ENCODE results near the gene ANGEL1. TPM values are rescaled to one million over a fixed set of nuclear protein-coding genes. Genes with fewer than 3 reads are reported as not detected.

The ANGEL1 gene
- total and polyA plus RNA-seq, 4 donors = 5.2 to 15.9 (median 9.6) TPM

GRCh38 chr14:76811561-76811960 lies 1.1 kb downstream of the ANGEL1 start:
- Histone ChIP-seq H3K9ac (ENCODE audit: low read depth in 1 of 2, low read length in 2 of 2) (peak overlapping the region; percentile 85 to 94), H3K4me1 (ENCODE audit: control insufficient read depth in 4 of 4, insufficient read depth in 4 of 4, low read length in 3 of 4) (peaks cover 2 to 24% (median 16%) of the 10 kb centered on the region in 4 donors), H3K36me3 (ENCODE audit: control insufficient read depth in 4 of 4, insufficient read depth in 3 of 4, low read depth in 1 of 4, low read length in 3 of 4) (peaks cover 0 to 23% (median 21%) of the 10 kb centered on the region in 4 donors), H3K9me3 (ENCODE audit: control insufficient read depth in 4 of 4, low read length in 3 of 4) (no peaks in the 10 kb centered on the region), H3K27me3 (ENCODE audit: control insufficient read depth in 4 of 4, insufficient read depth in 4 of 4, low read length in 3 of 4) (no peaks in the 10 kb centered on the region), H3K27ac (ENCODE audit: low read depth in 1 of 2, low read length in 2 of 2) (peak overlapping the region; percentile 83 to 97), H3K4me3 (ENCODE audit: low read depth in 1 of 3, low read length in 3 of 3) (peak overlapping the region; percentile 9 to 86 (median 78))
- TF ChIP-seq SP1 (IDR thresholded peaks at IDR 0.05) = no peak
- TF ChIP-seq, protein P1, sequence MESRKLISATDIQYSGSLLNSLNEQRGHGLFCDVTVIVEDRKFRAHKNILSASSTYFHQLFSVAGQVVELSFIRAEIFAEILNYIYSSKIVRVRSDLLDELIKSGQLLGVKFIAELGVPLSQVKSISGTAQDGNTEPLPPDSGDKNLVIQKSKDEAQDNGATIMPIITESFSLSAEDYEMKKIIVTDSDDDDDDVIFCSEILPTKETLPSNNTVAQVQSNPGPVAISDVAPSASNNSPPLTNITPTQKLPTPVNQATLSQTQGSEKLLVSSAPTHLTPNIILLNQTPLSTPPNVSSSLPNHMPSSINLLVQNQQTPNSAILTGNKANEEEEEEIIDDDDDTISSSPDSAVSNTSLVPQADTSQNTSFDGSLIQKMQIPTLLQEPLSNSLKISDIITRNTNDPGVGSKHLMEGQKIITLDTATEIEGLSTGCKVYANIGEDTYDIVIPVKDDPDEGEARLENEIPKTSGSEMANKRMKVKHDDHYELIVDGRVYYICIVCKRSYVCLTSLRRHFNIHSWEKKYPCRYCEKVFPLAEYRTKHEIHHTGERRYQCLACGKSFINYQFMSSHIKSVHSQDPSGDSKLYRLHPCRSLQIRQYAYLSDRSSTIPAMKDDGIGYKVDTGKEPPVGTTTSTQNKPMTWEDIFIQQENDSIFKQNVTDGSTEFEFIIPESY (IDR thresholded peaks at IDR 0.05) = no peak
- no peak for TF ChIP-seq HNF4A (conservative IDR thresholded peaks at IDR 0.05)
- no peak for TF ChIP-seq HNF4G (IDR thresholded peaks at IDR 0.05)
- TF ChIP-seq GABPA (IDR thresholded peaks at IDR 0.05 in 1 of 2, conservative IDR thresholded peaks at IDR 0.05 in 1 of 2) = no peak
- TF ChIP-seq FOXA1 (IDR thresholded peaks at IDR 0.05) = no peak
- no peak for TF ChIP-seq EGR1 (IDR thresholded peaks at IDR 0.05; ENCODE audit: low read depth in 2 of 2)
- no peak for TF ChIP-seq NR2F2 (IDR thresholded peaks at IDR 0.05)
- TF ChIP-seq, protein P2, sequence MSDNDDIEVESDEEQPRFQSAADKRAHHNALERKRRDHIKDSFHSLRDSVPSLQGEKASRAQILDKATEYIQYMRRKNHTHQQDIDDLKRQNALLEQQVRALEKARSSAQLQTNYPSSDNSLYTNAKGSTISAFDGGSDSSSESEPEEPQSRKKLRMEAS (IDR thresholded peaks at IDR 0.05) = no peak
- TF ChIP-seq TAF1 (conservative IDR thresholded peaks at IDR 0.05) = no peak
- TF ChIP-seq, protein P3, sequence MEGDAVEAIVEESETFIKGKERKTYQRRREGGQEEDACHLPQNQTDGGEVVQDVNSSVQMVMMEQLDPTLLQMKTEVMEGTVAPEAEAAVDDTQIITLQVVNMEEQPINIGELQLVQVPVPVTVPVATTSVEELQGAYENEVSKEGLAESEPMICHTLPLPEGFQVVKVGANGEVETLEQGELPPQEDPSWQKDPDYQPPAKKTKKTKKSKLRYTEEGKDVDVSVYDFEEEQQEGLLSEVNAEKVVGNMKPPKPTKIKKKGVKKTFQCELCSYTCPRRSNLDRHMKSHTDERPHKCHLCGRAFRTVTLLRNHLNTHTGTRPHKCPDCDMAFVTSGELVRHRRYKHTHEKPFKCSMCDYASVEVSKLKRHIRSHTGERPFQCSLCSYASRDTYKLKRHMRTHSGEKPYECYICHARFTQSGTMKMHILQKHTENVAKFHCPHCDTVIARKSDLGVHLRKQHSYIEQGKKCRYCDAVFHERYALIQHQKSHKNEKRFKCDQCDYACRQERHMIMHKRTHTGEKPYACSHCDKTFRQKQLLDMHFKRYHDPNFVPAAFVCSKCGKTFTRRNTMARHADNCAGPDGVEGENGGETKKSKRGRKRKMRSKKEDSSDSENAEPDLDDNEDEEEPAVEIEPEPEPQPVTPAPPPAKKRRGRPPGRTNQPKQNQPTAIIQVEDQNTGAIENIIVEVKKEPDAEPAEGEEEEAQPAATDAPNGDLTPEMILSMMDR (IDR thresholded peaks at IDR 0.05; ENCODE audit: low read depth, low read length, missing input control) = no peak
- no peak for TF ChIP-seq RXRA (IDR thresholded peaks at IDR 0.05)
- no peak for TF ChIP-seq JUND (IDR thresholded peaks at IDR 0.05)
- TF ChIP-seq, protein P4, sequence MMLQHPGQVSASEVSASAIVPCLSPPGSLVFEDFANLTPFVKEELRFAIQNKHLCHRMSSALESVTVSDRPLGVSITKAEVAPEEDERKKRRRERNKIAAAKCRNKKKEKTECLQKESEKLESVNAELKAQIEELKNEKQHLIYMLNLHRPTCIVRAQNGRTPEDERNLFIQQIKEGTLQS (IDR thresholded peaks at IDR 0.05) = no peak
- TF ChIP-seq, protein P5, sequence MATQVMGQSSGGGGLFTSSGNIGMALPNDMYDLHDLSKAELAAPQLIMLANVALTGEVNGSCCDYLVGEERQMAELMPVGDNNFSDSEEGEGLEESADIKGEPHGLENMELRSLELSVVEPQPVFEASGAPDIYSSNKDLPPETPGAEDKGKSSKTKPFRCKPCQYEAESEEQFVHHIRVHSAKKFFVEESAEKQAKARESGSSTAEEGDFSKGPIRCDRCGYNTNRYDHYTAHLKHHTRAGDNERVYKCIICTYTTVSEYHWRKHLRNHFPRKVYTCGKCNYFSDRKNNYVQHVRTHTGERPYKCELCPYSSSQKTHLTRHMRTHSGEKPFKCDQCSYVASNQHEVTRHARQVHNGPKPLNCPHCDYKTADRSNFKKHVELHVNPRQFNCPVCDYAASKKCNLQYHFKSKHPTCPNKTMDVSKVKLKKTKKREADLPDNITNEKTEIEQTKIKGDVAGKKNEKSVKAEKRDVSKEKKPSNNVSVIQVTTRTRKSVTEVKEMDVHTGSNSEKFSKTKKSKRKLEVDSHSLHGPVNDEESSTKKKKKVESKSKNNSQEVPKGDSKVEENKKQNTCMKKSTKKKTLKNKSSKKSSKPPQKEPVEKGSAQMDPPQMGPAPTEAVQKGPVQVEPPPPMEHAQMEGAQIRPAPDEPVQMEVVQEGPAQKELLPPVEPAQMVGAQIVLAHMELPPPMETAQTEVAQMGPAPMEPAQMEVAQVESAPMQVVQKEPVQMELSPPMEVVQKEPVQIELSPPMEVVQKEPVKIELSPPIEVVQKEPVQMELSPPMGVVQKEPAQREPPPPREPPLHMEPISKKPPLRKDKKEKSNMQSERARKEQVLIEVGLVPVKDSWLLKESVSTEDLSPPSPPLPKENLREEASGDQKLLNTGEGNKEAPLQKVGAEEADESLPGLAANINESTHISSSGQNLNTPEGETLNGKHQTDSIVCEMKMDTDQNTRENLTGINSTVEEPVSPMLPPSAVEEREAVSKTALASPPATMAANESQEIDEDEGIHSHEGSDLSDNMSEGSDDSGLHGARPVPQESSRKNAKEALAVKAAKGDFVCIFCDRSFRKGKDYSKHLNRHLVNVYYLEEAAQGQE (IDR thresholded peaks at IDR 0.05) = no peak
- TF ChIP-seq RAD21 (IDR thresholded peaks at IDR 0.05) = no peak
- WGBS = 46% methylated on average over 4 of the region's 4 CpGs
- DNase-seq (ENCODE audit: low spot score) = no peak

Measured in liver (tissue), 9 donors.